Measurements from ENCODE around the gene ZNF32.
"Not testable (repeated sequence)": the region's sequence is repeated elsewhere in the genome, so short reads cannot be mapped to it uniquely, and the experiment has no call there.

Gene ZNF32

DNA sequence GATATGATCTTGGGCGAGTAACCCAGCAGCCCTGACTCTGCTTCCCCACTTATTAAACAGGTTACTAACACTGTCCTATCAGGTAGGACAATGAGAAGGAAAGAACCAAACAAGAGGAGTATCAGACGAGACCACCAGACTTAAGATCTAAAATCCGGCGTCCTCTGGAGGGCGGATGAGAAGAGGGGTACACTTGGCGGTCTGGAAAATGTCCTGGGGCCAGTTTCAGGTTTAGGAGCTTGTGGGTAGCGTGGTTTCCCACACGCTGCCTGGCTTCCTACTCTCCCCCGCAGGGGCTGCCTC is 635 bp downstream of the ZNF32 start:
- no peak overlapping the region for H3K27ac ChIP-seq
- no peaks in the 10 kb centered on the region for H3K79me2 ChIP-seq (ENCODE audit: insufficient read depth, low read depth)
- no peaks in the 10 kb centered on the region for H3K36me3 ChIP-seq (ENCODE audit: insufficient read depth)
- H3K4me1 ChIP-seq (ENCODE audit: low read depth, poor library complexity, severe bottlenecking): no peaks in the 10 kb centered on the region
- H3K4me3 ChIP-seq (IDR thresholded peaks at IDR 0.05; ENCODE audit: insufficient read depth, low read depth, low read length): no peak overlapping the region
- TF ChIP-seq CTCF (conservative IDR thresholded peaks at IDR 0.05; ENCODE audit: low read depth, low read length): no peak
- H2AFZ ChIP-seq (ENCODE audit: low read depth): peak overlapping the region; percentile 97
- no peaks in the 10 kb centered on the region for H4K20me1 ChIP-seq (ENCODE audit: insufficient read depth)
- peak overlapping the region; percentile 81; the same call in 1 of the 2 replicates for H3K4me2 ChIP-seq
- H3K9ac ChIP-seq: no peak overlapping the region; the same call in 1 of the 2 replicates
- H3K27me3 ChIP-seq (ENCODE audit: insufficient read depth, low read depth): no peaks in the 10 kb centered on the region

DNA sequence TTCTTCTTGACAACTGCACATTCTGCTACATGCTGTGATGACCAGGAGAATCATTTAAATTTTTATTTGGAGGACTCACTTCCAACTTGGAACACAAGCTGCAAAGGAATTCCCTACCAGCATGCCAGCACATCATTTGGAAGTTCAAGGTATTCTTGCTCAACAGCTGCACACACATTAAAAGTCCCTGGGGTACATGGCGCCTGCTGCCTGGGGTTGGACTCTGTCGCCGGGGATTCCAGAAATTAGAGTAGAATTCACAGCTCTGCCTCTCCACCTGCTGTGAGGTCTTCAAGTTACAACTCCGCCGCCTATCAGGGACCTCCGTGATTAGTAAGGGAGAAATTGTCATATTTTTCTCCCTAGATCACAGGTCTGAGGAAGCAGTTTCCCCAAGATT is 1.1 kb downstream of the ZNF32 start:
- H3K4me3 ChIP-seq (IDR thresholded peaks at IDR 0.05; ENCODE audit: insufficient read depth, low read depth, low read length): no peak overlapping the region
- no peaks in the 10 kb centered on the region for H4K20me1 ChIP-seq (ENCODE audit: insufficient read depth)
- no peak for TF ChIP-seq CTCF (conservative IDR thresholded peaks at IDR 0.05; ENCODE audit: low read depth, low read length)
- no peak overlapping the region for H3K9ac ChIP-seq
- no peaks in the 10 kb centered on the region for H3K27me3 ChIP-seq (ENCODE audit: insufficient read depth, low read depth)
- H3K27ac ChIP-seq: no peak overlapping the region
- H2AFZ ChIP-seq (ENCODE audit: low read depth): no peak overlapping the region; the same call in 1 of the 2 replicates
- H3K79me2 ChIP-seq (ENCODE audit: insufficient read depth, low read depth): no peaks in the 10 kb centered on the region
- H3K4me1 ChIP-seq (ENCODE audit: low read depth, poor library complexity, severe bottlenecking): no peaks in the 10 kb centered on the region
- H3K4me2 ChIP-seq: no peak overlapping the region
- H3K36me3 ChIP-seq (ENCODE audit: insufficient read depth): no peaks in the 10 kb centered on the region

DNA sequence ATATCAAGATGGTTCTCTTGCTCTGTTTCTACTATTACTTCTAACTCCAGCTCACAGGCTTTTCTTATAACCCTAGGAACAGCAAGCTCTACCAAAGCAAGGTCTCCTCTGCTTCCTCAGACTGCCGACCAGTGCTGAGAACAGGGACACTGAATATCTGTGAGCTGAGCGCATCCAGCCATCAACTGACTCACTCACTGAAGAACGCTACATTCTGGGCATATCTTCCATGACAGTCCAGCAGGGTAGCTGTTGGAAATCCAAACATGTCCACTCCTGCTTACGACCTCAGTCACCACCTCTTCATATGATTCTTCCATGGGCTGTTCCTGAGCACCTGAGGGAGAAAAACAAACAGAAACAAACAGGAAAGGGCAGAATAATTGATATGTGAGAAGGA is 2.8 kb downstream of the ZNF32 start:
- Histone ChIP-seq H3K36me3 (ENCODE audit: insufficient read depth) (no peaks in the 10 kb centered on the region), H3K79me2 (ENCODE audit: insufficient read depth, low read depth) (no peaks in the 10 kb centered on the region), H3K4me2 (no peak overlapping the region), H3K4me3 (IDR thresholded peaks at IDR 0.05; ENCODE audit: insufficient read depth, low read depth, low read length) (no peak overlapping the region), H3K9ac (no peak overlapping the region), H4K20me1 (ENCODE audit: insufficient read depth) (no peaks in the 10 kb centered on the region), H3K27me3 (ENCODE audit: insufficient read depth, low read depth) (no peaks in the 10 kb centered on the region), H3K27ac (no peak overlapping the region), H3K4me1 (ENCODE audit: low read depth, poor library complexity, severe bottlenecking) (no peaks in the 10 kb centered on the region), H2AFZ (ENCODE audit: low read depth) (no peak overlapping the region)
- no peak for TF ChIP-seq CTCF (conservative IDR thresholded peaks at IDR 0.05; ENCODE audit: low read depth, low read length)

DNA sequence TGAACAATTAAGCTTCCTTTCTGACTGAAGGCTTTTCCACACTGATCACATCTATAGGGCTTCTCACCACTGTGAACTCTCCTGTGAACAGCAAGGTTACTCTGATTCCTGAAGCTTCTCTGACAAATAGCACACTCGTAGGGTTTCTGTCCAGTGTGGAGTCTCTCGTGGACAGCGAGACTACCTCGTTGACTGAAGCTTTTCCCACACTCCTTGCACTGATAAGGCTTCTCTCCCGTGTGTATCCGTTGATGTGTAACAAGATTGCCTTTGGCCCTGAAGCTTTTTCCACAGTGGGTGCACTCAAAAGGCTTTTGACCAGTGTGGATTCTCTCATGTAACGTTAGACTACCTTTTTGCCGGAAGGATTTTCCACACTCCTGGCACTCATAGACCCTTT is 4.4 kb downstream of the ZNF32 start:
- Histone ChIP-seq H3K4me2 (no peak overlapping the region), H4K20me1 (ENCODE audit: insufficient read depth) (no peaks in the 10 kb centered on the region), H3K79me2 (ENCODE audit: insufficient read depth, low read depth) (no peaks in the 10 kb centered on the region), H3K27me3 (ENCODE audit: insufficient read depth, low read depth) (no peaks in the 10 kb centered on the region), H3K36me3 (ENCODE audit: insufficient read depth) (no peaks in the 10 kb centered on the region), H3K4me1 (ENCODE audit: low read depth, poor library complexity, severe bottlenecking) (no peaks in the 10 kb centered on the region), H3K27ac (no peak overlapping the region), H2AFZ (ENCODE audit: low read depth) (no peak overlapping the region), H3K9ac (no peak overlapping the region), H3K4me3 (IDR thresholded peaks at IDR 0.05; ENCODE audit: insufficient read depth, low read depth, low read length) (no peak overlapping the region)
- no peak for TF ChIP-seq CTCF (conservative IDR thresholded peaks at IDR 0.05; ENCODE audit: low read depth, low read length)

- Histone ChIP-seq H3K9ac (no peak overlapping the region), H3K27ac (no peak overlapping the region), H3K79me2 (ENCODE audit: insufficient read depth, low read depth) (no peaks in the 10 kb centered on the region), H3K4me1 (ENCODE audit: low read depth, poor library complexity, severe bottlenecking) (no peaks in the 10 kb centered on the region), H3K36me3 (ENCODE audit: insufficient read depth) (no peaks in the 10 kb centered on the region), H3K4me2 (no peak overlapping the region), H2AFZ (ENCODE audit: low read depth) (no peak overlapping the region), H4K20me1 (ENCODE audit: insufficient read depth) (no peaks in the 10 kb centered on the region), H3K4me3 (IDR thresholded peaks at IDR 0.05; ENCODE audit: insufficient read depth, low read depth, low read length) (no peak overlapping the region), H3K27me3 (ENCODE audit: insufficient read depth, low read depth) (no peaks in the 10 kb centered on the region)
- no peak for TF ChIP-seq CTCF (conservative IDR thresholded peaks at IDR 0.05; ENCODE audit: low read depth, low read length)
Measured at GRCh38 chr10:43640603-43641002, 8.1 kb downstream of the ZNF32 start.

GRCh38 chr10:43635816-43636215 is 12.9 kb downstream of the ZNF32 start:
- H4K20me1 ChIP-seq (ENCODE audit: insufficient read depth); H3K4me1 ChIP-seq (ENCODE audit: low read depth, poor library complexity, severe bottlenecking); H3K27ac ChIP-seq; H3K27me3 ChIP-seq (ENCODE audit: insufficient read depth, low read depth); H3K9ac ChIP-seq; H3K4me3 ChIP-seq (IDR thresholded peaks at IDR 0.05; ENCODE audit: insufficient read depth, low read depth, low read length); H3K36me3 ChIP-seq (ENCODE audit: insufficient read depth); H3K79me2 ChIP-seq (ENCODE audit: insufficient read depth, low read depth); H3K4me2 ChIP-seq; H2AFZ ChIP-seq (ENCODE audit: low read depth): not testable (repeated sequence)
